Activated CD4-positive, alpha-beta T cell treated with anti-CD3 and anti-CD28 coated beads for 36 hours (primary cell): Measurements from ENCODE around the gene SLC22A7. TPM values are rescaled to one million over a fixed set of nuclear protein-coding genes. Genes with fewer than 3 reads are reported as not detected.
A peak's percentile ranks its signal among the peaks of the same experiment; 100 is the strongest.

ENCODE experiments used
- ATAC-seq: fragments of 200-7000 bp; cut with Tn5 transposase; one replicate; pipeline ENCODE4 v1.10.0; 2021; ENCODE audit warnings: mild to moderate bottlenecking, moderate library complexity
- CTCF ChIA-PET: fragments of 350-600 bp; sonication (Branson Sonifier 250); formaldehyde crosslinking; loops from one replicate; lab custom pipeline; 2021; ENCODE audit warnings: antibody characterized with exemption; lab: Charles Lee
- POLR2A ChIA-PET: fragments of 350-600 bp; sonication (Branson Sonifier 250); formaldehyde crosslinking; loops from one replicate; lab custom pipeline; 2021; ENCODE audit warnings: antibody characterized with exemption, inconsistent platforms; lab: Charles Lee
- DNase-seq: peaks from one replicate; pipeline ENCODE4 v3.0.0-alpha.2; 2020
- H3K27ac Mint-ChIP-seq: one replicate; pipeline ENCODE4 v1.8.0; 2021; ENCODE audit warnings: mixed read lengths
- H3K27me3 Mint-ChIP-seq: one replicate; pipeline ENCODE4 v1.8.0; 2021; ENCODE audit warnings: mixed read lengths
- H3K36me3 Mint-ChIP-seq: one replicate; pipeline ENCODE4 v1.8.0; 2021; ENCODE audit warnings: low read depth, mixed read lengths
- H3K4me1 Mint-ChIP-seq: one replicate; pipeline ENCODE4 v1.8.0; 2021; ENCODE audit warnings: mixed read lengths
- H3K4me3 Mint-ChIP-seq: one replicate; pipeline ENCODE4 v1.8.0; 2021; ENCODE audit warnings: mild to moderate bottlenecking, moderate library complexity, mixed read lengths
- H3K9me3 Mint-ChIP-seq: one replicate; pipeline ENCODE4 v1.8.0; 2021; ENCODE audit warnings: low read depth, mixed read lengths
- intact Hi-C, 2 experiments: fragments of 100-400 bp; cut with DNase I in 1 of 2; cut with micrococcal nuclease in 1 of 2; formaldehyde crosslinking; loops; one replicate each; pipeline versions ENCODE4 v1.14.2 to v1.15.1; 2022 to 2024; cut with DNase I, micrococcal nuclease
- total RNA-seq, 2 experiments: library from RNA; stranded (reverse); gene quantifications; one replicate each; pipeline ENCODE4 v1.2.3, GENCODE V29; 2021

Gene SLC22A7
- total RNA-seq, 2 experiments from 2014 or later = not detected

DNA sequence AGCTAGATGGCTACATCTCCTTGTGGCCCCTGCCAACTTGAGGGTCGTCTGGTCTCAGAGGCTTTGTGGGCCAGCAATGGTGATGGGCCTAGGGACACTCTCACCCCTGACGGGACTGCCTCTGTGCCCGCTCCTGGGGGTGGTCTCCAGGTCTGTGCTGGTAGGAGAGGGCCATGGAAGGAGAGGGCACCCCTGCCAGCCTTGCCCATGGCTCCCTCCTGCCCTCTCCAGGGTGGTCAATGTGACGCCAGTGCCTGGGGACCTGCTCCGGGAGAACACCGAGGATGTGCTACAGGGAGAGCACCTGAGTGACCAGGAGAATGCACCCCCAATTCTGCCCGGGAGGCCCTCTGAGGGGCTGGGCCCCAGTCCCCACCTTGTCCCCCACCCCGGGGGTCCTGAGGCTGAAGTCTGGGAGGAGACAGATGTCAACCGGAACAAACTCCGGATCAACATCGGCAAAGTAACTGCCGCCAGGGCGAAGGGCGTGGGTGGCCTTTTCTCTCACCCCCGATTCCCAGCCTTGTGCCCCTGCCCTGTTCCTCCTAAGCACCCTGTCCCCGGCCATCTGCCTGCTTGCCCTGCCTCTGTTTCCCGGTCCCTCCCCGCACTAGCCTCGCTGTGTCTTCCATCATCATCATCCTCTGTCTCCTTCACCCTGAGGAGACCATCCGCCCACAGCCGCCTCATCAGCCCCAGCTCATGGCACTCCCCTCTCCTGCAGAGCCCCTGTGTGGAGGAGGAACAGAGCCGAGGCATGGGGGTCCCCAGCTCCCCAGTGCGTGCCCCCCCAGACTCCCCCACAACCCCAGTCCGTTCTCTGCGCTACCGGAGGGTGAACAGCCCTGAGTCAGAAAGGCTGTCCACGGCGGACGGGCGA lies 39.0 kb upstream of the SLC22A7 start:
- Mint-ChIP-seq H3K36me3 (no peaks in the 10 kb centered on the region), H3K27ac (no peak overlapping the region), H3K27me3 (no peaks in the 10 kb centered on the region), H3K4me1 (peaks cover 13% of the 10 kb centered on the region), H3K4me3 (no peak overlapping the region), H3K9me3 (no peaks in the 10 kb centered on the region)
- ATAC-seq = no peak
- no peak for DNase-seq
- CTCF ChIA-PET = interaction anchor here (0.5 to 0.6 kb wide), 3 partner anchors 10 to 139 kb away, joined by 3 to 4 read pairs (median 3); no protein-coding TSS in a partner anchor
- intact Hi-C loops = no loop called here
- POLR2A ChIA-PET = no interaction called here

- no peaks in the 10 kb centered on the region for H3K27me3 Mint-ChIP-seq
- CTCF ChIA-PET = no interaction called here
- no peaks in the 10 kb centered on the region for H3K9me3 Mint-ChIP-seq
- no peak overlapping the region for H3K27ac Mint-ChIP-seq
- POLR2A ChIA-PET = no interaction called here
- intact Hi-C loops = no loop called here
- DNase-seq (no peak), ATAC-seq (no peak)
- no peaks in the 10 kb centered on the region for H3K36me3 Mint-ChIP-seq
- no peak overlapping the region for H3K4me3 Mint-ChIP-seq
- peaks cover 8% of the 10 kb centered on the region for H3K4me1 Mint-ChIP-seq
Observed at GRCh38 chr6:43260791-43261190, 37.3 kb upstream of the SLC22A7 start.

DNA sequence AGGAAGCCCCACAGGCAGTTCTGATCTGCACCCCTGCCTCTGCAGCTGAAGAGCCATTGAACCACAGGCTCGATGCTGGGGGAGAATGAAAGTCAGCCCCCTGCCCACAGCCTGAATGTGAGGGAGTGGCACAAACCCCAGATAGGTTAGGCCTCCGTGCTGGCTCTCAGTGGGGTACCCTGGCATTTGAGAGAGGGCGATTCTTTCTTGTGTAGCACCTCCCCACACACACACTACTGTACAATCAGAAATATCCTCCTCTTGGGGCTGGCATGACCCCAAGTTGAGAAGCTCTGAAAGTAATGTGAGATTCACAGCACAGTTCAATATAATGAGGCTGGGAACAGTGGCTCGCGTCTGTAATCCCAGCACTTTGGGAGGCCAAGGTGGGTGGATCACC lies 36.9 kb upstream of the SLC22A7 start:
- Mint-ChIP-seq H3K4me1 (peaks cover 8% of the 10 kb centered on the region), H3K27ac (no peak overlapping the region), H3K4me3 (no peak overlapping the region), H3K27me3 (no peaks in the 10 kb centered on the region), H3K9me3 (no peaks in the 10 kb centered on the region), H3K36me3 (no peaks in the 10 kb centered on the region)
- ChIA-PET POLR2A (no interaction called here), CTCF (interaction anchor here (0.7 to 3.8 kb wide), 2 partner anchors 17 to 246 kb away, joined by 5 to 21 read pairs; no protein-coding TSS in a partner anchor)
- ATAC-seq (no peak), DNase-seq (no peak)
- intact Hi-C loops = no loop called here

DNA sequence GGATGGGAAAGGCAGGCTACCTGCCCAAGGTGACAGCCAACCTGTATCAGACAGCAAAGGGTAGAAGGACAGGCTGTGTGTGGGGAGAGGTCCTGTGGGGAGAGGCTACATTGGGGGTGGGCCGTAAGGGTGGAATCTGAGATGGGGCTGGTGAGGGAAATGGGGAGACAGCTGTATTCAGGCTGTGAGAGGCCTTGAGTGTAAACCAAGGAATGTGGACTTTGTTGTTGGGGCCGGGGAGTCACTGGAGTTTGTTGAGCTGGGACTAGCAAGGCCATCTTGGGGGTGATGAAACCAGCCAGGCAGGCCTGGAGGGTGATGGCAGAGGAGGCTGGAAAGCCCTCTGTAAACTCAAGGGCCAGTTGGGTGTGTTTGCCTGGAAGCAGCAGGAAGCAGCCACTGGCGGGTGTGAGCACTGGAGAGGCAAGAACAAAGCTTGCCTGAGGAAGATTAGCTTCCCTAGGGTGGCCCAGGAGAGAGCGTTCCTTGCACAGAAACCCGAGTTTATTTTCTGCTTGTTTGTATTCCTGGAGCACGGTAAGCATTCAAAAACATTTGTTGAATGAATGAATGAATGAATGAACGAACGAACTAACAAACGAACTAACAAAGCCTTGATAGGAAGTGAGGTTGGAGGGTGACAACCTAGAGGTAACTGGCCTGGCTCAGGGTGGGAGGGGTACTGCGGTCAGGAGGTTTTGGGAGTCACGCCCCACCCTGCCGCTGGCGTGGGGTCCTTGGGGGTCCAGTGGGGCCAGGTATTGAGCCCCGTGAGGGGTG lies 35.9 kb upstream of the SLC22A7 start:
- no peak for DNase-seq
- H3K9me3 Mint-ChIP-seq = no peaks in the 10 kb centered on the region
- no peak overlapping the region for H3K27ac Mint-ChIP-seq
- H3K36me3 Mint-ChIP-seq = no peaks in the 10 kb centered on the region
- no peak for ATAC-seq
- intact Hi-C loops = no loop called here
- no peaks in the 10 kb centered on the region for H3K27me3 Mint-ChIP-seq
- peaks cover 7% of the 10 kb centered on the region for H3K4me1 Mint-ChIP-seq
- no peak overlapping the region for H3K4me3 Mint-ChIP-seq
- CTCF ChIA-PET = interaction anchor here (0.5 to 3.8 kb wide), 6 partner anchors 34 to 270 kb away, joined by 3 to 21 read pairs (median 4); partner anchors contain the start of gene CUL7
- POLR2A ChIA-PET = no interaction called here

DNA sequence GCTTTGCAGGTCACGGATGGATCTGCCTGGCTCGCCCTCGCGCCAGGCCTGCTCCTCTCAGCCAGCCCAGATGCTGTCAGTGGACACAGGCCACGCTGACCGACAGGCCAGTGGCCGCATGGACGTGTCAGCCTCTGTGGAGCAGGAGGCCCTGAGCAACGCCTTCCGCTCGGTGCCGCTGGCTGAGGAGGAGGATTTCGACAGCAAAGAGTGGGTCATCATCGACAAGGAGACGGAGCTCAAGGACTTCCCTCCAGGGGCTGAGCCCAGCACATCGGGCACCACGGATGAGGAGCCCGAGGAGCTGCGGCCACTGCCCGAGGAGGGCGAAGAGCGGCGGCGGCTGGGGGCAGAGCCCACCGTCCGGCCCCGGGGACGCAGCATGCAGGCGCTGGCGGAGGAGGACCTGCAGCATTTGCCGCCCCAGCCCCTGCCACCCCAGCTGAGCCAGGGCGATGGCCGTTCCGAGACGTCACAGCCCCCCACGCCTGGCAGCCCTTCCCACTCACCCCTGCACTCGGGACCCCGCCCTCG lies 35.2 kb upstream of the SLC22A7 start:
- POLR2A ChIA-PET = no interaction called here
- Mint-ChIP-seq H3K36me3 (no peaks in the 10 kb centered on the region), H3K27ac (no peak overlapping the region), H3K4me3 (no peak overlapping the region), H3K27me3 (no peaks in the 10 kb centered on the region), H3K9me3 (no peaks in the 10 kb centered on the region), H3K4me1 (peaks cover 3% of the 10 kb centered on the region)
- intact Hi-C loops = loop anchor here (1.0 kb wide), 3 partner anchors 71 to 243 kb away; no protein-coding TSS in a partner anchor
- CTCF ChIA-PET = interaction anchor here (0.6 to 3.8 kb wide), 7 partner anchors 33 to 281 kb away, joined by 3 to 21 read pairs (median 3); no protein-coding TSS in a partner anchor
- no peak for ATAC-seq
- no peak for DNase-seq

DNA sequence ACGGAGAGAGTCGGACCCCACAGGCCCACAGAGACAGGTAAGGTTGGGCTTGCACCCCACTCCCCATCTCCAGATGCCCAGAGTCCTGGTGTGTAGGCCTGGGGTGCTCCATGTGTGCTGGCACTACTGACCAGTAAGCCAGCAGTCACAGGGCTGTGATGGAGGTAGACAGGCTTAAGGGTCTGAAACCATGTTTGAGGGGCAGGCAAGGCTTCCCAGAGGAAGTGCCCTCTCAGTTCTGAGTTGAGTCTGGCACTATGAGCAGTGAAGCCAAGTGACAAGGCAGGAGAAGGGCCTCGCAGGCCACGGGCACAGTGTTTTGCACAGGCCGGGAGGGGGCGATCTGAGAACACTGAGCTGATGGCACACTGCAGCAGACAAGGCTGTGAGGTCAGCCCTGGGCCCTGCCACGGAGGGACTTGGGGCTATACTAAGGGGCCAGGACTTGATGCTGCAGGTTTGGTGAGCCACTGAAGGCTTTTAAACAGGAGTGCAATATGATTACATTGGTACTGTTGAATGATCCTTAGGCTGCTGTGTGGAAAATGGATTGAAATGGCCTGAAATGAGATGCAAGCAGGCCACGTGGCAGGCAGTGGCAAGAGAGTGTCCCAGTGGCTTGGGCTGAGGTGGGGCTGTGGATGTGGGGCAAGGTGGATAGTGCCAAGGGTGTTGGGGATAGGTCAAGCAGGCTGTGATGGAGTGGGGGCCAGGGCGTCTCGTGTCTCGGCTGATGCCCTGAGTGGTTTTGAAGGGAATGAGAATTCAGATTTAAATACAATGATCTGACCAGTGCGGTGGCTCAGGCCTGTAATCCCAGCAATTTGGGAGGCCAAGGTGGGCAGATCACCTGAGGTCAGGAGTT lies 34.5 kb upstream of the SLC22A7 start:
- peak; percentile 89 for DNase-seq
- CTCF ChIA-PET = interaction anchor here (0.6 to 3.8 kb wide), 12 partner anchors 9 to 281 kb away, joined by 3 to 21 read pairs (median 3); partner anchors contain the start of gene SLC22A7
- peak; percentile 99 for ATAC-seq

DNA sequence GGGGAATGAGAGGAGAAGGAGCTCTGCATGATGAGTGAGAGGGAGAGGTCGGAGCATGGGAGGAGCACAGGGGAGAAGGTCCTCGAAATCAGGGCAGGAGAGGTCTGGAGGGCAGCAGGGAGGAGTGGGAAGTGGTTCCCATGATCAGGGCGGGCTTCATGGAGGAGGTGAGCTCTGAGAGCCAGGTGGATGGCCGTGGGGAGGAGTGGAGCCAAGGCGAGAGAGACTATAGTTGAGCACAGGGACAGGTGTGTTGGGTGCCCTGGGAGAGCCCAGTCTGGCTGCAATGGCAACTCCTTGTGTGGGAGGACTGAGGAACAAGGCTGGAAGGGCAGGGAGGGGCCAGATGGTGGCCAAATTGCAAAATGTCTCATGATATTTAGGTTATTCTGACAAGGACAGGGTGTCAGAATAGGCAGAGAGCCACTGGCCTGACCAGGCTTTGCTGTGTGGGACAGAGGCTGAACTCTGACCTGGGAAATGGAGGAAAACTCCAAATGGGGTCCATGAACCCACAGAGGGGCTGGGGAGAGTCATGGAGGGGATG lies 33.4 kb upstream of the SLC22A7 start:
- ATAC-seq = no peak
- no peaks in the 10 kb centered on the region for H3K36me3 Mint-ChIP-seq
- CTCF ChIA-PET = interaction anchor here (0.7 to 3.8 kb wide), 10 partner anchors 8 to 242 kb away, joined by 3 to 21 read pairs (median 3); partner anchors contain the start of gene SLC22A7
- intact Hi-C loops = no loop called here
- no peaks in the 10 kb centered on the region for H3K9me3 Mint-ChIP-seq
- peaks cover 7% of the 10 kb centered on the region for H3K4me1 Mint-ChIP-seq
- no peak for DNase-seq
- H3K4me3 Mint-ChIP-seq = no peak overlapping the region
- peaks cover 4% of the 10 kb centered on the region for H3K27me3 Mint-ChIP-seq
- POLR2A ChIA-PET = no interaction called here
- H3K27ac Mint-ChIP-seq = no peak overlapping the region

More for the DNA sequence above, 34.5 kb upstream of the SLC22A7 start:
- H3K4me3 Mint-ChIP-seq = no peak overlapping the region
- peaks cover 3% of the 10 kb centered on the region for H3K4me1 Mint-ChIP-seq
- no peaks in the 10 kb centered on the region for H3K9me3 Mint-ChIP-seq
- intact Hi-C loops = loop anchor here (1.0 kb wide), 3 partner anchors 71 to 243 kb away; no protein-coding TSS in a partner anchor
- H3K36me3 Mint-ChIP-seq = no peaks in the 10 kb centered on the region
- POLR2A ChIA-PET = no interaction called here
- H3K27ac Mint-ChIP-seq = no peak overlapping the region
- H3K27me3 Mint-ChIP-seq = no peaks in the 10 kb centered on the region

GRCh38 chr6:43265564-43265963 lies 32.5 kb upstream of the SLC22A7 start:
- Mint-ChIP-seq H3K27me3 (peaks cover 7% of the 10 kb centered on the region), H3K4me1 (peaks cover 7% of the 10 kb centered on the region), H3K36me3 (no peaks in the 10 kb centered on the region), H3K9me3 (no peaks in the 10 kb centered on the region), H3K4me3 (no peak overlapping the region), H3K27ac (no peak overlapping the region)
- CTCF ChIA-PET = interaction anchor here (0.7 to 1.7 kb wide), 3 partner anchors 100 to 228 kb away, joined by 3 read pairs; no protein-coding TSS in a partner anchor
- POLR2A ChIA-PET = no interaction called here
- ATAC-seq (no peak), DNase-seq (no peak)
- intact Hi-C loops = no loop called here

DNA sequence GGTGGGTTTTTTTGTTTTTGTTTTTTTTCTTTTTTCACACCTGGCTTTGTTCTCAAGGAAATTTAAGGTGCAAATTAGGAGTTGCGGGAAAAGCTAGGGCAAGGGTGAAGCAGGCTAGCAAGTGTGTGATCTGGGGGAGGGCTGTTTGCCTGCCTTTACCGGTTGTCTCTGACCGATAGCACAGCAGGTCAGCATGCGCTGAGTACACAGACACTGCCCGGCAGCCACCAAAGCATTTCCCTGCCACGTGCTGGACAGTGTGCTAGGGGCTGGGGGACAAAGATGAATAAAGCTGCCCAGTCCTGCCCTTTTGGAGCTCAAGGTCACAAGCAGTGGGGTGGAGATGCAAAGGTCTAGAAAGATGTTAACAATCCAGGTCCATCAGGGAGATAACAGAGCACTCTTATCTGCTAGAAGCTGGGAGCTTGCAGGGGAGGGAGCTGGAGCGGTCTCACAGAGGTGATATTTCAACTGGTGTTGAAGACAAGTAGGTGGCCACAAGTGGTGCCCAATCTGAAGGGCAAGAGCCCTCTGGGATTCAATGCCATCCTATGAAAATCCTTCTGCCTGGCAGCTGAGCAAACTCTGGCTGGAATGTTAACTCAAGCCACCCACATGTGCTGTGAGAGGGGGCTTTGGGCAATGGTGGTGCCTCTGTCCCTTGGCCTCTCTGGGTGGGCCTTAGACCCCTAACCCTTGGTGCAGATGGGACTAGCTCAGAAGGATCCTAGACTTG lies 30.3 kb upstream of the SLC22A7 start:
- Mint-ChIP-seq H3K4me3 (no peak overlapping the region), H3K27me3 (peaks cover 7% of the 10 kb centered on the region), H3K4me1 (peaks cover 7% of the 10 kb centered on the region), H3K36me3 (no peaks in the 10 kb centered on the region), H3K9me3 (no peaks in the 10 kb centered on the region), H3K27ac (no peak overlapping the region)
- ChIA-PET CTCF (interaction anchor here (0.7 to 1.2 kb wide), 3 partner anchors 41 to 239 kb away, joined by 3 to 4 read pairs (median 3); partner anchors contain the start of gene CRIP3), POLR2A (no interaction called here)
- ATAC-seq (no peak), DNase-seq (no peak)
- intact Hi-C loops = no loop called here

- no peak overlapping the region for H3K27ac Mint-ChIP-seq
- intact Hi-C loops = no loop called here
- no peaks in the 10 kb centered on the region for H3K9me3 Mint-ChIP-seq
- H3K27me3 Mint-ChIP-seq = peaks cover 7% of the 10 kb centered on the region
- no peak for DNase-seq
- no peak overlapping the region for H3K4me3 Mint-ChIP-seq
- ChIA-PET CTCF (interaction anchor here (0.7 to 1.2 kb wide), 4 partner anchors 17 to 238 kb away, joined by 3 to 4 read pairs (median 3); partner anchors contain the start of gene CRIP3), POLR2A (no interaction called here)
- peaks cover 7% of the 10 kb centered on the region for H3K4me1 Mint-ChIP-seq
- no peaks in the 10 kb centered on the region for H3K36me3 Mint-ChIP-seq
- ATAC-seq = no peak
Observed at GRCh38 chr6:43268355-43268700, 29.7 kb upstream of the SLC22A7 start.
